HG02943 (cell line): ENCODE data around the gene ZPR1.

ENCODE experiments used
- ATAC-seq: cut with Tn5 transposase; IDR thresholded peaks from one replicate; pipeline ENCODE4 v1.9.1; 2021; ENCODE audit warnings: mild to moderate bottlenecking, low read depth, moderate library complexity; ENCODE audit not compliant: unreplicated experiment

ZPR1 gene

GRCh38 chr11:116727990-116728389 lies 59.8 kb downstream of the ZPR1 start:
- no peak for ATAC-seq

- ATAC-seq = no peak
These were observed 62.2 kb downstream of the ZPR1 start for GRCh38 chr11:116725434-116726221.

- ATAC-seq = no peak
These were observed 63.0 kb downstream of the ZPR1 start for GRCh38 chr11:116724813-116725212.
